Hematopoietic multipotent progenitor cell treated with erythropoietin and hydrocortisone succinate and interleukin-3 and kit ligand, for 15 days (in vitro differentiated cells): ENCODE data around the gene BATF.
"Not testable (repeated sequence)": the region's sequence is repeated elsewhere in the genome, so short reads cannot be mapped to it uniquely, and the experiment has no call there.

Experiments
- DNase-seq: peaks from one replicate; pipeline ENCODE4 v3.0.0-alpha.2; 2015; ENCODE audit warnings: low spot score

The BATF gene, protein sequence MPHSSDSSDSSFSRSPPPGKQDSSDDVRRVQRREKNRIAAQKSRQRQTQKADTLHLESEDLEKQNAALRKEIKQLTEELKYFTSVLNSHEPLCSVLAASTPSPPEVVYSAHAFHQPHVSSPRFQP

DNA sequence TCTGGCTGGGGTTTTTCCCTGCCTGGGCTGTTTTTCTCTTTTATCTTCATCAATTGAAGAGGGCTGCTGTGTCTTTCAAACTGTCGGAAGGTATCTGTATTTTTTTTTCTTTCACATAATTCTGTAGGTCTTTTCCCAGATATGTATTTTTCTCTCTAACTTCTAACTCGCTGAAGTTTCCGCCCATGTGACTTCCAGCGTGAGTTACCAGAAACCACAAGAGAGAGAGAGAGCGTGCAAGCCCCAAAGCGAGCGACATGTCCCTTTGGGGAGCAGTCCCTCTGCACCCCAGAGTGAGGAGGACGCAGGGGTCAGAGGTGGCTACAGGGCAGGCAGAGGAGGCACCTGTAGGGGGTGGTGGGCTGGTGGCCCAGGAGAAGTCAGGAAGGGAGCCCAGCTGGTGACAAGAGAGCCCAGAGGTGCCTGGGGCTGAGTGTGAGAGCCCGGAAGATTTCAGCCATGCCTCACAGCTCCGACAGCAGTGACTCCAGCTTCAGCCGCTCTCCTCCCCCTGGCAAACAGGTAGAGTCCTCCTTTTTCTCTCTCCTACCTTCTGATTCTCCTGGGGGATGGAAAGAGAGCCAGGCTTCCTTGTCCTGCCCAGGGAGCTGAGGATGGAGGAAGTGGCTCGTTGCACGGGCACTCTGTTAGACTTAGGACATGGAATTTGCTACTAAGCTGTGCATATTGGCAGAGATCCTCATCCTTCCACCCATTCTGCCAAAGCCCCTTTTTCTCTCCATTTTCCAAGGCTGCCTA is at the start of gene BATF:
BATF (plus strand) TSS at position 246 of the 759 bp plus-strand sequence; CDS start at position 460, 214 bp downstream.
- DNase-seq, result no peak

DNA sequence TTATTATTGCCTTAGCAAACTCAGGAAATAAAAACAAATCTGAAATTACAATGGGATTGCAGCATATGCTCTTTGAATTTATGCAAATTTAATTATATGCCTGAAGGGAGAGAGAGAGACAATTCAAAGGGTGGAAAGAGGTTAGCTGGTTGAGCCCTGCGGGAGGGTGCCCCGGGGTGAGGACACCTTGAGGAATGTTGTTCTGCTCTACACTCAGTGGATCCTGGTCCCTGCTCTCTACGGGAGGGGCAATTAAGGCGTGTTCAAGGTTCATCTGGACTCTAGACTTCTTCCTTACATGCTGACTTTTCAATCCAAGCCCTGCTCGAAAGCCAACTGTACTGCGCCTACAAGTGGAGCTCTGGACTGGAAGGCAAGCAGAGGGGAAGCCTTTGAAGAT is 48.1 kb upstream of the BATF start:
- DNase-seq, result not testable (repeated sequence)

DNA sequence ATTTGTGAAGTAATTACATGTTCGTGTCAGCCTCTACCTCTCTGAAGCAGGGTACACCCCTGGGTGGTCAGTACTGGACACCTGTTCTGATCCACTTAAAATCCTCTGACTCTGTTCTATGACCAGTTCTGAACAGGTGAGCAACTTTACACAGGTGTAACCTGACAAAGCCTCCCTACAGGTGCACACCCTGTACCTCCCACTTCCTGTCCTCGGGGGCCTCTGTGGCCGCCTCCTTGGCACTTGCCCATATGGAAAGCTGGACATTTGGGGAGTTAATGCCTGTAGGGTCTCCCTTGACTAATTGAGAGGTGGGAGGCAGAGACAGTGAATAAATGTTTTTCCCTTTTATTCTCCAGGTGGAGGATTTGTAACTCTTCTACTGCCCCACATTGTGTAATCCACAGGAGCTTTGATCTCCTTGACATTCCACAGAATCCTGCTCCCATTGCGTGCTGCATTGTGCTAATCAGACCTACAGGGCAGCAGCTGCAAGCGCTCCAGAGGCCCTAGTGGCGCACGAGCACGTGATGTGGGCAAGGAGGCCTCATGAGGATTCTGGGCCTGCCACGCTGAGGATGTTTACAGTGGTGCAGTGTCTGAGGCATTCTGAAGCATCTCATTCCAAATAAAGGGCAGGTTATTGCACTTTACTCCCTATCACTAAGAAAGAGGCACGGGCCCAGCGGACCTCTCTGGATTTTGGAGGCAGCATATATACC is 45.8 kb upstream of the BATF start:
- DNase-seq, result no peak

DNA sequence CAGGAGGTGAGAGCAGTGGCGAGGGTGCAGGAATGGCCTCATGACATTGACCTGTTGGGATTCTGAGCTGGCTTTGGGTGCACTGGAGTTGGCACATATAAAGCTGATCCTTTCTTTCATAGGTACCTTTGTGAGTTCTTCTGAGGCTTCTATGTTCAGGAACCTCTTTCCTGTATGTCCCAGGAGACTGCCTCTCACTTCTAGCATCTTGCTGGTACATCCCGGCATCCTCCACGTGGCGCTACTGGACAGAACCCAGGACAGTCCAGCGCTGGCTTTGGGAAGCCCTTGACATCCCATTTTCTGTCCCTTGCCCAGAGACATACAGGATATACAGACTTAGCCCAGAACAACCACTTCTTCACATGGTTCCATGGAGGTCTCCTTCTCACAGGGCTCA is 44.4 kb upstream of the BATF start:
- DNase-seq, result no peak

DNA sequence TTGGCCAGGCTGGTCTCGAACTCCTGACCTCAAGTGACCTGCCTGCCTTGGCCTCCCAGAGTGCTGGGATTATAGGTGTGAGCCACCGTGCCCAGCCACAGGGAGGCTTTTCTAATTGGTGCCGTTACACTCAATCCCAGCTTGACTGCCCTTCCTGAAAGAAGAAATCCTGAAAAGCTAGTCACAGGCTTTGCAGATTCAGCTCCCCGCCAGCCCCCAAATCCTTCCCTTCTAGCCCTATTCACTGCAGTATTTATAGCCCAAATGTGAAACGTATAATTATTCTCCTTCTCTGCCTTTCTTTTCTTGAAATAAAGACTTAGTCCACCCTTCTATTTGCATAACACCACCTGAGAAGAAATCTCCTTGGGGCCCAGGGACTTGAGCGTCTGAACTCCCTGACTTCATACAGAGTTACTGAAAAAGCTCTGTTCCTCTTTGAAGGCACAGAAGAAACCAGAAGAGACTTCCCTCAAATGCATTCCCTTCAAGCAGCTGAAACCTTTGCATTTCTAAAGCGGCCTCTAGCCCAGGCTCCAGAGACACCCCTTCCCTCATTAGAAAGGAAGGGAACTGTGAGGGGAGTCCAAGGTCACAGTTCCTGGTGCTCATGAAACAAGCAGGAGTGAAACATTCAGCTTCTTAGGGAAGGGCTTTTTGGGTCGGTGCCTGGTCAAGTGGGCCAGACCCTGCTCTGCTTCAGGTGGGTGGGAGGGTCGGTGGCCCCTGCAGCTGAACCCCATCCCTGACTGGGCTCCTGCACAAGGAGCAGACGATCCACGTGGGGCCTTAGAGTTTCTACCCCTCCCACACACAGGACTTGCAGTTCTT is 42.3 kb upstream of the BATF start:
- no peak for DNase-seq

DNA sequence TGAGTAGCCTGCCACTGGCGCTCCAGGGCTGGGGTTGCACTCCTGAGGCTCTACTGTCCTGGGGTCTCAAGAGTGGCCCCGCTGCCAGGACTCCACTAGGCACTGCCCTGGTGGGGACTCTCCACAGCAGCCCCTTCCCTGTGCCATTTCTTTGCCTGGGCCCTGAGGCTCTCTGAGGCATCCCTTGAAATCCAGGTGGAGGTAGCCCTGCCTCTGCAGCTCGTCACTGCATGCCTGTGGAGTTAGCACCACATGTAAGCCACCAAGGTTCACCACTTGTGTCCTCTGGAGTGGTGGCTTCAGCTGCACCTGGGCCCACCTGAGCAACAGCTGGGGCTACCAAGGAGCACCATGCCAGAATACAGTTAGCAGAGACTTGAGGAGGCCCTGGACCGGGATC is 39.9 kb upstream of the BATF start:
- DNase-seq, result no peak

DNA sequence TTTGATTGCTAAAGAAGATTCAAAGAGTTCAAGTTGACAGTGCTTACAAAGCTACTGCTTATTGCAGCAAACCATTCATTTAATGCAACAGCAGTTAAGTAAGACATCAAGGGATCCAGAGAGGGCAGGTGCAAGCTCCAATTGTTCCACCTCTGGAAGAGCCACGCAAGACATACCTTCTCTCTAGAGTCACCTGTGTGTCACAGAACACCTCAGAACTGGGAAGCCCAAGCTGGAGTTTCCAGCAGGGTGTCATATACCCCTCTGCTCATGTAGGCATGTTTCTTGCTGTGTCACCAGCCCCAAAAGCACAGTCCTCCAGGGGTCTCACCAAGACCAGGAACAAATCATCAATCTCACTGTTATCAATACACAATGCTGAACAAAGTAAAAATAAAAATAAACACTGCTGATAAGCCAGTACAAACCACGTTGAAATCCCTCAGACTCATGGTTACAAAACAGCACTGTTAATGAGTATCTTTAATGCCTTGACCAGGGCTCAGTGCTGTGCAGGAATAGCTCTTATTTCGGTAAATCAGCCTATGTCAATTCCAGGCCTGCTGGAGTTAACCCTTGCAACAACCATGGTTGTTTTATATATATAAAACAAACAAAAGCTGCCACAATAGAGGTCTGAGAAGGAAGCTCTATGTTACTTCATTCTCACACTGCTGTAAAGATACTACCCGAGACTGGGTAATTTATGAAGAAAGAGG is 37.4 kb upstream of the BATF start:
- DNase-seq, result no peak

DNA sequence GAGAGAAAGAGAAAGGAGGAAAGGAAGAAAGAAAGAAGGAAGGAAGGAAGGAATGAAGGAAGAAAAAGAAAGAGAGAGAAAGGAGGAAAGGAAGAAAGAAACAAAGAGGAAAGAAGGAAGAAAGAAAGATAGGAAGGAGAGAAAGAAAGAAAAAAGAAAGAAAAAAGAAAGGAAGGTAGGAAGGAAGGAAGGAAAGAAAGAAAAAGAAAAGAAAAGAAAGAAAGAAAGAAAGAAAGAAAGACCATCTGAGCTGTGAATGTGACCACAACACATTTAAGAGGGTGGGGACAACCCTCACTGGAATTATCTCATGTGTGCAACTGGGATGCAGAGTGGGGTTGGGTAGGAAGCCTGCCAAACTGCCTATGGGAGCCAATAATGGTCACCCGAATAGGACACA is 36.0 kb upstream of the BATF start:
- peak; percentile 44 for DNase-seq

DNA sequence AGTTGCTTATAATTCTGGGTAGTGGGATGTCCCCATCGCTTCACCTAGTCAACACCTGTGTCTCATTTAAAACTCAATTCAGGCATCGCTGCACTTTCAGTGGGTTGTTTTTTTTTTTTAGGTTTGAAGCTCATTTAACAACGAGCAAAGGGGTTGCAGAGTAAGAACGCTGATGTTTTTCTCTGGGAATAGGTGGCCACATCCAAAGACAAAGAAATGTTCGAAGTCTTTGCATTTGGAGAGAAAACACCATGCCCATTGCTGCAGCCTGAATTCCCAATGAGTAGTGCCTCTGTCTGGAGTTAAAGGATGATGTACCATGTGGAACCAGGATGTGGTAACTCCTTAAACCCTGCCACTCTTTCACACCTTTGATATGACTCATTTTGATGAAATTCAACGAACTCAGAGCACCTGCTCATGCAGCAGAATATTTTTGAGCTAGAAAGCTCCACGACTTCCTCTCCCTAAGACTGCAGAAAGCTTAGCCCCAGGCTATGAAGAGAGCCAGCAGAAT is 35.1 kb upstream of the BATF start:
- no peak for DNase-seq

DNA sequence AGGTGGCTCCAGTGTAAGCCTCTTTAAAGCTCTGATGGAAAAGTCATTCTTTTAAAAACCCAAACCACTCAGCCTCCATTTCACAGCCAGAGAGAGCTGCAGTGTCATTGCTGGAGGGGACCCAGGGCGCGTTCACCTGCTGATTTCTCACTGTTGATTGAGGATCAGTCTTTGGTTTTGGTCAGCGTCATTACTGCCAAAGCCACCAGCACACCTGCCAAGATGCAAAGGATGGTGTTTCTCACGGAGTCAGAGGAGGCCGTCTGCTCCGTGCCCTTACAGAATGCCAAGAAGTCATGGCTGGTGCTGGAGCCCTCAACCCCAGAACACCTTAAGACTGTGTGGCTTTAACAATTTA is 32.8 kb upstream of the BATF start:
- no peak for DNase-seq

DNA sequence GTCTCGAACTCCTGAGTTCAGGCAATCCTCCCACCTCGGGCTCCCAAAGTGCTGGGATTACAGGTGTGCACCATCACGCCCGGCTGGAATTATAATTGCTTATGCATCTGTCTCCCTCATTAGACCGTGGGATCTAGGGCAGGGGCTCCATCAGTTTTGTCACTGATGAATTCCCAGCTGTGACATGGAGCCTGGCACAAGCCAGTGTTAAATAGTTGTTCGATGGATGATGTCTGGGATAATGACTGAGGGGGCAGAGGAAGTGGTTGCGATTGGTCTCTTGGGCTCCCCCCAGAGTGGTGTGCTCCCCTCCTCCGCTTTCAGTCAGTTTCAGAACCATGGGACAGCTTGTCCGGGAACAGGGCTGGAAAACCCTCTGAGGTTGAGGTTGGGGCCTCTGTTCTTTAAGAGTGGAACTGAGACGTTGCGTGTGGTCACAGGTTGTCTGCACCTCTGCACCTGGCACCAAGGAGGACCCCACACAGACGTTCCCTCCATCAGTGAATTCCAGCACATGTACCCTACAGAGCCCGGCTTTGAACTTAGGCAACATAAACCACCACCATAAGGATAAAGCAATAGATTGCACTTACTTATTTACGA is 30.8 kb upstream of the BATF start:
- DNase-seq, result no peak

DNA sequence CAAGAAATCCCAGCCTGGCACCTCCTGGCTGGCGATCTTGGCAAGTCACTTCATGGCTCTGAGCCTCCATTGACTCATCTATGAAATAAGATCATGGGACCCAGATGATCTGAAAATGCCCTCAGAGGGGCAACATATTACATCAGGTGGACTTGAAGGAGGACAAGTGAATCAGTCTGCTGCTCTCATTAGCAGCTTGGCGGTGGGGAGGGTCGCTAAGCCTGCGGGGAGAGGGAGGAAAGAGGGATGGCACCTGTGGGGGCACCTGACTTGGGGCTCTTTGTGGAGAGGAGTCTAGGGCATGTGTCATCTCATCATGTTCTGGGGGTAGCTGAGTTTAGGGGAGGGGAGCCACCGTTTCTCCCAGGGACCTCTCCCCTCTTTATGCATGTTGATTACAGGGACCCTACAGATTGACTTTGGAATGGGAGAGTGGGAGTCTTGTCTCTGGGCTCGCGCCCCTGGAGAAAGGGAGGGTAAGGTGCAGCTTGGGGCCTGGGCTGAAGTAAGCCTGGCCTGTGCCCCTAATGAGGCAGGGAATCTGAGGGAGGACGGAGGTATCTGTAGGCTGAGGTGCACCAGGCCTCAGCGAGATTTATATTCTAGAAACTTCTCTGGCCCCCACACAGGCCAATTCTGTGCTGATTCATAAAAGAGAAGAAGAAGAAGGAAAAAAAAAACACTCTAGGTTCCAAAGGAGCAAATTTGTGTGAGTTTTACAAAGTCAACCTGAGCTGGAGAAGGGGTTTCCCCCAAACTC is 29.3 kb upstream of the BATF start:
- DNase-seq, result no peak

DNA sequence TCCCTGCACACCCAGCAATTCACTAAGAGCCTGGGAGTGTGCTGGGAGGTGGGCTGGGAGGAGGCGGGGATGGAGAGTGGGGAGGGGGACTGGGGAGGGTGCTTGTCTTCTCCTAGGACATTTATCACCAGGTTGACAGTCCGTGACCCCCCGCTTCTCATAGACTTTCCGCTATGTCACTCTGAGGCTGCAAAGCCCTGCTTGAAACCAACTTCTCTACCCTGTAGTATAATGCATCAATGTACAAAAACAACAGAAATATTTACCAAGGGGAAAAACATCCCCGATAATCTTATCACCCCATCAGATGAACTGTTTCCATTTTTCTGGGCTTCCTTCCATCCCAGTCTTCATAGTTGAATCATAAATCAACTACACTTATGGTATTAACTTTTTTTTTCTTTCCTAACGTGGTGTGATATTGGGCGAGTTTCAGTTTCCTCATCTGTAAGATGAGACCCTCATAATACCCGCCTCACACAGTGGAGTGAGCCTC is 28.6 kb upstream of the BATF start:
- no peak for DNase-seq

DNA sequence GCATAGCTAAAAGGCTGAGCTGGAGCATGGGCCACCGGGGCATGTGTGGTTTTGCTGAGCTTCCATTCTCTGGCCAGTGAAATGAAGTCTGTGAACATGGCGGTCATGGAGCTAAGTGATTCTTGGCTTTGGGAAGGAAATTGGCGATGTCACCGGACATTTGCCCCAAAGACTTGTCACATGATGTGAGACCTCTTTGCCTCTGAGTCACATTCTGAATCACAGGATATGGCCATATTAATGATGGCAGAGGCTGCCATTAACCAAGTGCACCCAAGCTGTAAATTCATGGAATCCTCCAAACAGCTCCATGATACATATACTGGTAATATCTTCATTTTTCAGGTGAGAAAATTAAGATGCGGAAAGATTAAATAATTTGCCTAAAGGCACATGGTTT is 27.4 kb upstream of the BATF start:
- no peak for DNase-seq

DNA sequence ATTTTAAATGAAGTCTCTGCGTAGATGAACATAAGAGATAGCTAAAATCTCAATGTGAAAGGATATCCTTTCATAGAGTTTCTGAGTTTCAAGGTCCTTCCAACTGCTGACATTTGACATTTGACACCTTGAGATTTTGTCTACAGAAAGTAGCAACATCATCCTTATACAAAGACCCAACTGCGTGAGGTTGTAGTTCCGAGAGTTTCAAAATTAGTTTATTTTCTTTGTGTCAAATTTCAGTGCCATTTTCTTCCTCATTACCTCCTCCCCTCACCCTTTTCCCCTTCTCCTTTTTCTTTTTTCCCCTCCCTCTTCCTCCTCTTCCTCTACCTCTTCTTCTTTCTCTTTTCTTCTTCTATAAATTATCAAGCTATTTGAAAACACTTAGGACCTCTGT is 26.9 kb upstream of the BATF start:
- no peak for DNase-seq

DNA sequence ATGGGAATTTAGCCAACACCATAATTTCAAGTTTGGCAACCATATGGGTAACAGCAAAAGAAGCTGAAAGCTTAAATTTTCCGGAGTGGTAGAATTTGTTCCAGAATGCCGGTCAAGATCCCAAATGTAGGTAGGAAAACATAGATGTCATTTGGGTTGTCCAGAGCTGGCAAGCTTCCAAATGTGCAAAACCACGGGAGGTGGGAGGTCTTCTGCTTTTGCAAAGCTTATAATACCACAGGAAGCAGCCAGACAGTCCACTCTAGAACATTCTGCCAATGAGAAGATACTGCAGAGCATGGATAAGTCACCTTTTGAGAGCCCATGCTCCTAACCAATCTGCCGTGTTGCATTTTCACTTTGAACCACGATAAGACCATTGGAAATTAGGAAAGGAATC is 26.4 kb upstream of the BATF start:
- DNase-seq, result no peak

DNA sequence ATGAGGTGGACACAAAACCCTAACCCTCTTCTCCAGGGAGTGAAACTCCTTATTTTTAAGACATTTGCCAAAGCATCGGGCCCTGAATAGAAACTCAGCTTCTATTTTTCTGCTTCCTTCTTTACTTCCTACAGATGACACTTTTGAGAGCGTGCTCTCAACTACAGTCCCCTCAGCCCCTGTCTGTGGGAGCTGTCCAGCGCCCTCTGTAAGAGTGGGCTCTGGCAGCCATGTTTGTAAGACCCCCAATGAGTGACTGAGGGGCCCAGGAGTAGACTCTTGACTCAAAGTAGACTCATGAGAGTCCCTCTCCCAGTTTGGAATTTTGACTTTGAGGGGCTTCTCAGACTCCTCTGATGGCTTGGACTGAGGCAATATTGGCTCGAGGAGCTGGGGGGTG is 25.5 kb upstream of the BATF start:
- no peak for DNase-seq

DNA sequence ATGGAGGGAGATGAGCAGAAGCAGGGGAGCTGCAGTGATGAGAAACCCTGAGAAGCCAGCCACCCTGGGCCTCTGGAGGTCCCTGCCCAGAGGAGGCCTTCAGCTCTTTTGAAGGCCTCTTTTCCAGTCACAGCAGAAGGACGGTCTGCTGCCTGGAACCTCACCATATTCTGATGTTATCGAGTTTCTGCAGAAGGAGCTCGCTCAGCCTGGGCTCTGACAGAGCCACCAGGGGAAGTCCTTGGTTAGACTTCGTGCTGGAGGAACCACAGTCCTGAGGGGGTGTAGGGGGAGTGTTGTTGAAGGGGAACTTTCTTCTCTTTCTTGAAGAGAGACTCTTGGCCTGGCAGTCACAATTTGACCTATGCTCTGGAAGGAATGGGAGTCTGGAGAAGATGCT is 25.1 kb upstream of the BATF start:
- no peak for DNase-seq

DNA sequence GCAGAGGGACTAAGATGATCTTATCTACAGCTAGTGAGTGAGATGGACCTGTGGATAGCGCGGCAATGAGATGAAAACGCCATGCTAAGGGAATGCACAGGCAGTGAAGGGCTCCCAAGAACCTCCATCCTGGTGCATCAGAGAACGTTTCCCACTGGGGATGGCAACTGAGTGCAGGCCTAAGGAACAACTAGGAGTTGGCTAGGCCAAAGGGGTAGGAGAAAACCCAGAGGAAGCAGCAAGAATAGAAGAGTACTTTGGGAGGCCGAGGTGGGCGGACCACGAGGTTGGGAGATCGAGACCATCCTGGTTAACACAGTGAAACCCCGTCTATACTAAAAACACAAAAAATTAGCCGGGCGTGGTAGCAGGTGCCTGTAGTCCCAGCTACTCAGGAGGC is 24.6 kb upstream of the BATF start:
- no peak for DNase-seq

DNA sequence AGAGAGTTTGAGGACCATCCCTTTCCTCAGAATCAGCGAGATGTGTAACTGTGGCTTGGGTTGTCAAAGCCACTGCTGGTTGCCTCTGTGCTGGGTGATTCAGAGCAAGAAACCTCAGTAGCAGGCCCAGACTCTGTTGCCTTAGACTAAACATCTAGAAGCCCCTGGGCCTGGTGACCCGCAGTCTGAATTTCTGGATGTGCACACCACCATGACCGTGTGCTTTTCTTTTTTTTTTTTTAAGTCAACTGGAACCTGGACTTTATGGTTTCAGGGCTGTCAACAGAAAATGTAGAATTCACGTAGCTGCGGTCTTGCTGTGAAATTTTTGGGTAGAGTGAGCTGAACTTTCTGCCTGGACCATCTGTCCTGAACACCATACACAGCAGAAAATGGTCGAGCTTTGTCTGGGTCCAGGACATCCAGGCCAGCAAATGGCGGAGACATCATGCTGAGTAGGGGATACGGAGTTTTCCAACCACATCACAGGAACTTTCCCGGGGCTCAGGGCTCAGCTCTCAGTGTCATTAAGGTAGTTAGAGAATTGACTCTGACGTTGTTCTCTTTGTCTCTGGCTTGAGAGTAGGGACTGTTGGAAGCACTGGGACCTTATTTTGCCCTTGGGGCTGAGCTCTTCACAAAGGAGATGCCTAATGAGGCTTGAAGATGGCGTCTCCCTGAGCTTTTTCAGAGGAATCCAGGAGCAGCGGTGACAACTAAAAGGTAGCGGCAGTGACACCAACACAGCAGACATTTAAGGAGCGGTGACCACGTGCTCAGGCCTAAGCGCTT is 23.0 kb upstream of the BATF start:
- no peak for DNase-seq
